WERI-Rb-1 (cell line): ENCODE results near the gene C6orf62.
"Not testable (repeated sequence)": the region's sequence is repeated elsewhere in the genome, so short reads cannot be mapped to it uniquely, and the experiment has no call there.

Source experiments
- DNase-seq: peaks from one replicate; pipeline ENCODE4 v3.0.0-alpha.2; 2020
- H3K27ac ChIP-seq: fragments of 250-450 bp; sonication (Bioruptor Pico); 2 replicates; pipeline ENCODE4 v1.5.1; 2020; ENCODE audit warnings: mild to moderate bottlenecking, moderate library complexity
- H3K27me3 ChIP-seq: fragments of 250-450 bp; sonication (Bioruptor Pico); 2 replicates; pipeline ENCODE4 v1.5.1; 2021; ENCODE audit warnings: mild to moderate bottlenecking, low read depth, moderate library complexity; ENCODE audit not compliant: insufficient read depth, severe bottlenecking
- H3K36me3 ChIP-seq: fragments of 250-450 bp; sonication (Bioruptor Pico); 2 replicates; pipeline ENCODE4 v1.5.1; 2020; ENCODE audit warnings: mild to moderate bottlenecking, moderate library complexity
- H3K4me3 ChIP-seq: 2 replicates; pipeline ENCODE4 v1.5.1; 2011; ENCODE audit warnings: low read depth, mild to moderate bottlenecking, control low read depth, low read length
- H3K9me3 ChIP-seq: fragments of 250-450 bp; sonication (Bioruptor Pico); 2 replicates; pipeline ENCODE4 v1.5.1; 2021; ENCODE audit warnings: mild to moderate bottlenecking, moderate library complexity; ENCODE audit not compliant: severe bottlenecking
- TF ChIP-seq, protein P1 (sequence below): IDR thresholded peaks from 2 replicates; pipeline ENCODE4 v1.5.1; 2011; ENCODE audit warnings: low read depth, mild to moderate bottlenecking, control low read depth, inconsistent platforms, low read length

The C6orf62 gene

DNA sequence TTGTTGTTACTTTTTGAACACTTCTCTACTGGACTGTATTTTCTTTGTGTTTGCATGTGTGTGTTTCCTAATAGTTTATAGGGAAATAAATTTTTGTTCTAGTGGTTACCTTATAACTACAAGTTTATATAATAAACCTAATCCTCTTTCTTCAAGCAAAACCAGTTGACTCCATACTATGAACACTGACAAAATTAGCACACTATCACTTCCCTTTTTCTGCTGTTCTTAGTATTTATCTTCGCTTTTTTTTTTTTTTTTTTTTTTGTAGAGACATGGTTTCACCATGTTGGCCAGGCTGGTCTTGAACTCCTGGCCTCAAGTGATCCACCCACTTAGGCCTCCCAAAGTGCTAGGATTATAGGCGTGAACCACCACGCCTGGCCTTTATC, 25.0 kb upstream of the C6orf62 start:
- no peak for DNase-seq
- H3K27ac ChIP-seq, result no peak overlapping the region
- TF ChIP-seq, protein P1, sequence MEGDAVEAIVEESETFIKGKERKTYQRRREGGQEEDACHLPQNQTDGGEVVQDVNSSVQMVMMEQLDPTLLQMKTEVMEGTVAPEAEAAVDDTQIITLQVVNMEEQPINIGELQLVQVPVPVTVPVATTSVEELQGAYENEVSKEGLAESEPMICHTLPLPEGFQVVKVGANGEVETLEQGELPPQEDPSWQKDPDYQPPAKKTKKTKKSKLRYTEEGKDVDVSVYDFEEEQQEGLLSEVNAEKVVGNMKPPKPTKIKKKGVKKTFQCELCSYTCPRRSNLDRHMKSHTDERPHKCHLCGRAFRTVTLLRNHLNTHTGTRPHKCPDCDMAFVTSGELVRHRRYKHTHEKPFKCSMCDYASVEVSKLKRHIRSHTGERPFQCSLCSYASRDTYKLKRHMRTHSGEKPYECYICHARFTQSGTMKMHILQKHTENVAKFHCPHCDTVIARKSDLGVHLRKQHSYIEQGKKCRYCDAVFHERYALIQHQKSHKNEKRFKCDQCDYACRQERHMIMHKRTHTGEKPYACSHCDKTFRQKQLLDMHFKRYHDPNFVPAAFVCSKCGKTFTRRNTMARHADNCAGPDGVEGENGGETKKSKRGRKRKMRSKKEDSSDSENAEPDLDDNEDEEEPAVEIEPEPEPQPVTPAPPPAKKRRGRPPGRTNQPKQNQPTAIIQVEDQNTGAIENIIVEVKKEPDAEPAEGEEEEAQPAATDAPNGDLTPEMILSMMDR, result no peak

DNA sequence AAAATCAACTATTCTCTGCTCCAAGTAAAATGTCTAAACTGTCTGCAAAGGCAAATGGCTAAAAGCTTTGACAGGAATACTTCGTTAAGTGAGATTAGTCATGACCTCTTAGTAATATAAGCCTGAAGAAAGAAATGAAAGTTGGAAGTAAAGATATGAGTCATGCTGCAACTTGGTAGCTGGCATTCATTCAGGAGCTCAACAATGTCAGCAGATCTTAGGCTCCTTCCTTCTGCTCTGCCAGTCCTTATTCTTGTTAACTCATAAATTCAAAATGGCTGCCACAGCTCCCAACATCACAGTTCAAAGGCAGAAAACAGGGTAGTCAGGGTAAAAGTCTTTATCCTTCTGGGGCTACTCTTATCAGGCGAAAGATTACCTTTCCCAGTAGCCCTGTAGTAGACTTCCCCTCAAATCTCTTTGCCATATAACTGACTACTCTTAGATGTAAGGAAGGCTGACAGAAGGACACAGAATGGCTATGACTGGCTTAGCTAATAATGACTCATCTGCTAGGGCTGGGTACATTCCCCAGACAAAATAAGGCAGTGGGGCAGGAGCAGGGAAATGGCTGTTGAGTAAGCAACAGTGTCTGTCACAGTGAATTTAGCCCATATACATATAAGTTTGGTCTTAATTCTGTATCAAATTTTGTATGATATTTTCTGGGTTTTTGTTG, 24.4 kb upstream of the C6orf62 start:
- Histone ChIP-seq H3K27me3 (no peaks in the 10 kb centered on the region), H3K36me3 (no peaks in the 10 kb centered on the region), H3K27ac (no peak overlapping the region), H3K9me3 (no peaks in the 10 kb centered on the region), H3K4me3 (no peak overlapping the region)
- DNase-seq, result no peak
- TF ChIP-seq, protein P1, result no peak

More for the DNA sequence above, 25.0 kb upstream of the C6orf62 start:
- Histone ChIP-seq H3K27me3 (no peaks in the 10 kb centered on the region), H3K36me3 (no peaks in the 10 kb centered on the region), H3K4me3 (no peak overlapping the region), H3K9me3 (no peaks in the 10 kb centered on the region)

DNA sequence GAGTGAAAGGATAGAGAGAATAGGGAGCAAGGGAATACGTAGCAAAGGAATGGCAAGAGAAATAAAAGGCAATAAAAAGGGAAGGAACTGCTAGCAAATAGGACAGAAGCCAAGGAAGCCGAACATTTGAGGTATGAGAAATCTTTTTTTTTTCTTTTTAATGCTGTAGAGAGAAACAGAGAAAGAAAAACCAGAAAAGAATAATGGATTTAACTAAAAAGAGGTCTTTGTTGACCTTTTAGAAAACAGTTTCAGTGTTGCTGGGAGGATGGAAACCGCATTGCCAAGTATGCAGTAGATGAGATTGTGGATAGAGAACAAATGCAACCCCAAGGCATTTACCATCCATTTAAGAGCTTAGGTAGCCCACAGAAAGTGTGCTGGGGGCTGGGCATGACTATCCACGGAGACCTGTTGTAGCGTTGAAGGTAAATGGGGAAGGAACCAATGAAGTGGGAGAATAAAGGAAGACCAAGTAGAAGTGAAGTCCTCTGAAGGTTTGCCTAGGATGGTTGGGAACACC, 23.3 kb upstream of the C6orf62 start:
- TF ChIP-seq, protein P1, result no peak
- Histone ChIP-seq H3K9me3 (no peaks in the 10 kb centered on the region), H3K27me3 (no peaks in the 10 kb centered on the region), H3K4me3 (no peak overlapping the region), H3K27ac (no peak overlapping the region), H3K36me3 (no peaks in the 10 kb centered on the region)
- no peak for DNase-seq

DNA sequence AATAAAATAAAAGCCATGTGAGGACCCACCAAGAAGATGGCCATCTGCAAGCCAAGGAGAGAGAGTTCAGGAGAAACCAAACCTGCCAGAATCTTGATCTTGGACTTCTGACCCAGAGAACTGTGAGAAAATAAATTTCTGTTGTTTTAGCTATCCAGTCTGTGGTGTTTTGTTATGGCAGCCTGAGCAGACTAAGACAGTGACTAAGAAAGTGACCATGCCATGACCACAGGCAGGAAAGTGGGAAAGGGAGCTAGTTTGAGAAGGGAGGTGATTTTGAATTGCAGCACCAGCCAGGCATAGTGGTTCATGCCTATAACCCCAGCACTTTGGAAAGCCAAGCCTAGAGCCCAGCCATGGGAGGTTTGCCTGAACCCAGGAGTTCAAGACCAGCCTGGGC, 21.9 kb upstream of the C6orf62 start:
- Histone ChIP-seq H3K9me3 (no peaks in the 10 kb centered on the region), H3K27me3 (no peaks in the 10 kb centered on the region), H3K4me3 (no peak overlapping the region), H3K36me3 (no peaks in the 10 kb centered on the region), H3K27ac (no peak overlapping the region)
- TF ChIP-seq, protein P1, result no peak
- no peak for DNase-seq

DNA sequence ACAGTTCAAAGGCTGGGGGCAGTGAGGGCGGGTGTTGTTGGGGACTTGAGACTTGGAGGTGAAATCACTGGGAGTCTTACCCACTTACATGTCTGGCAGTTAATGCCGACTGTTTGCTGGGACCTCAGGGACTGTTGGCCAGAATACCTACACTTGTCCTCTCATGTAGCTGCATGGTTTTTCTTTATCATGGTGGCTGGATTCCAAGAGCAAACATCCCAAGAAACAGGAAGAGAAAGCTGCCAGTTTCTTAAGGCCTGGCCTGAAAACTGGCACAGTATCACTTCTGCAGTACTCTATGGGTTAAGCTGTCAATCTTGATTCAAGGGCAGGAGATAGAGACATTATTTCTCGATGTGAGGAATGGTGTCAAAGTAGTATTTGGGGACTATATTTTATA, 19.8 kb upstream of the C6orf62 start:
- no peaks in the 10 kb centered on the region for H3K36me3 ChIP-seq

DNA sequence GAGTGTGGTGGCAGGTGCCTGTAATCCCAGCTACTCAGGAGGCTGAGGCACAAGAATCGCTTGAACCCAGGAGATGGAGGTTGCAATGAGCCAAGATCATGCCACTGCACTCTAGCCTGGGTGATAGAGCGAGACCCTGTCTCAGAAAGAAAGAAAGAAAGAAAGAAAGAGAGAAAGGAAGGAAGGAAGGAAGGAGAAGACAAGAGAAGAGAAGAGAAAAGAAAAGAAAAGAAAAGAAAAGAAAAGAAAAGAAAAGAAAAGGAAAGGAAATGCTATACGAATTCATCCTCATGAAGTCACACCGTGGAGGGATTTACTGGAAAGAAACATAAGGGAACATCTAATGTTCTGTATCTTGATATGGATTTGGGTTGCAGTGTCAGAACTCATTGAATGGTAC, 15.8 kb upstream of the C6orf62 start:
- H3K9me3 ChIP-seq, result peaks cover 24% of the 10 kb centered on the region
- H3K4me3 ChIP-seq, H3K36me3 ChIP-seq, DNase-seq, H3K27ac ChIP-seq, H3K27me3 ChIP-seq: not testable (repeated sequence)

More for the DNA sequence above, 19.8 kb upstream of the C6orf62 start:
- no peaks in the 10 kb centered on the region for H3K9me3 ChIP-seq
- H3K4me3 ChIP-seq, result no peak overlapping the region
- no peak overlapping the region for H3K27ac ChIP-seq
- TF ChIP-seq, protein P1, result no peak
- no peak for DNase-seq
- no peaks in the 10 kb centered on the region for H3K27me3 ChIP-seq
